Measurements from ENCODE around the gene TSEN2. TPM values are rescaled to one million over a fixed set of nuclear protein-coding genes. Genes with fewer than 3 reads are reported as not detected.
"Not testable (repeated sequence)": the region's sequence is repeated elsewhere in the genome, so short reads cannot be mapped to it uniquely, and the experiment has no call there.

Gene TSEN2
- 10 to 100 TPM; 18.8 to 24.9 (median 23.9) TPM for polyA plus RNA-seq (ENCODE audit: insufficient read depth in 1 of 5, insufficient read length in 5 of 5, low replicate concordance in 1 of 5)
- long read RNA-seq, donor 1, partial matches to known transcripts, result 0 of 1 reads
- long read RNA-seq, donor 1, other reads (novel, unspliced or antisense), result 0 of 1 reads
- long read RNA-seq, donor 2, result 0 reads
- long read RNA-seq, donor 3, result 0 reads
- long read RNA-seq, donor 4, result 0 reads
- long read RNA-seq, donor 5, result 0 reads
- long read RNA-seq, donor 6, partial matches to known transcripts, result 0 of 1 reads
- long read RNA-seq, donor 6, other reads (novel, unspliced or antisense), result 0 of 1 reads
- long read RNA-seq, donor 7, result 0 reads
- long read RNA-seq, donor 8, result 0 reads

- peak; percentile 97 to 98 for DNase-seq
Observed at GRCh38 chr3:12484198-12484982, at the start of gene TSEN2. Gene TSEN2 (plus strand): TSS chr3:12484480. CDS start chr3:12489801, 5,321 bp downstream.

GRCh38 chr3:12436514-12437220 is 47.6 kb upstream of the TSEN2 start:
- DNase-seq, result peak in 1 of 2 donors; percentile 32

DNA sequence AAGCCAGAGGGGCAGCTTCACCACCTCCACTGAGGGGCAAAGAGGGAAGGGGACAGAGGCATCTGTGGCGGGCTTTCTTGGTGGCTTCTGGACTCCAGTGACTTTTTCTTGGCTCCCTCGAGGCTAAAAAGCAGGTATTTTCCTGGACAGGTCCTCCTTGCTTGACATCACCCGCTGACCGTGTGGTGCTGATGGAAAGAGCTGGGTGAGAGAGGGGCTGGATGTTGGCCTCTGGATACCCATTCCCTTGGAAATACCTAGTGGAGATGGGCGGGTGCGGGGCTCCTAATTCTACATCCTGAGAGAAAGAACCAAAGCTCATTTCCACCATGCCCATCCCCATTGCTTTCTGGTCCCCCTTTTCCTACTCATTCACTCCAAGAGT is 47.1 kb upstream of the TSEN2 start:
- no peak for DNase-seq

- DNase-seq, result no peak
Observed at GRCh38 chr3:12437861-12438260, 46.4 kb upstream of the TSEN2 start.

DNA sequence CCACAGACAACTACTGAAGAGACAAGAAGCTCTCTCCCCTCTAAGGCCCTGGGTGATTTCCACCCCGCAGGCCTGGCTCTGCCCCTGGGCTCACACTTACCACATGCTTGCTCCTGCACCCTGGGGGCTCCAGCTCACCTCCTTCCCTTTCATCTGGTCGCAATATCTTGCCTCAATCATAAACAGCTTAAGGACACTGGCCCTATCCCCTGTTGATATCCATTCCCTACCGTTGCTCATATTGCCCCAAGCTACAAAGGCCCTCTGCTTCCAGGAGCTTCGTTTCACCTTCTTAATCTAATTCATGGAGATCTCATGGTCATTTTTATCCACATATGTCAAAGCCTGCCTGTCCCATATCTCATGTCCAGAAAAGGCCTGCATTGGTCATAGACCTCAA is 46.0 kb upstream of the TSEN2 start:
- DNase-seq, result no peak

DNA sequence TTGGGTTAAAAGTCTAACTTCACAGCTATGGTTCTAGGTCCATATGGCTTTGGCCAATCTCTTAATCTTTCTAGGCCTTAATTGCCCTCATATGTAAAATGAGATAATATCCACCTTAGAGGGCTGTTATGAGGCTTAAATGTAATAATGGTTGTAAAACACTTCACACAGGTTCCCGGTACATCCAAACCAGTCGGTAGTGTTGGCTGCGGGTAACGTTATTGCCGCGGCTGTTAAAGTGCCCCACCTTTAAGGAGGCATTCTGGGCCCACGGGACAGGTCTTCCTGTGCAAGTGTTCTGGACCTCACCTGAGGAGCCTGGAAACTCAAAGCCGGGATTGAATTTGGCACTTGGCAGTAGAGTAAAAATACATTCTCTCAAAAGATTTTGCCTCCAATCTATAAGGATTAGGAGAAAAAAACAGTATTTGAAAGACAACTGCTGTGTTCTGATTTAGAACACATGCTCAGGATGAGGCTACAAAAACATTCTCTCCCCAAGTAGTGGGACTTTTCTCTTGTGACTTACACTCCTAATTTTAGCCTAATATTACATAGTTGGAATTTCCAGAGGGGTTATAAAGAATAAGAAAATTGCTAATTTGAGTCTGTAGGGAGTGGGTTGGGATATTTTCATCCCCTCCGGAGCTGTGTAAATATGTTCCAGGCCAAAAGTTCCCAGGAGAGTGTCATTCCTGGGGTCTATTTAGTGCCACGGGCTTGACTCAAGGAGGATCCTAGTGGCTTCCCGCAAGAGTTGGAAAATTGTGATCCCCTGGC is 44.9 kb upstream of the TSEN2 start:
- DNase-seq, result no peak

- DNase-seq, result peak; percentile 94
Observed at GRCh38 chr3:12440927-12441714, 43.2 kb upstream of the TSEN2 start.

DNA sequence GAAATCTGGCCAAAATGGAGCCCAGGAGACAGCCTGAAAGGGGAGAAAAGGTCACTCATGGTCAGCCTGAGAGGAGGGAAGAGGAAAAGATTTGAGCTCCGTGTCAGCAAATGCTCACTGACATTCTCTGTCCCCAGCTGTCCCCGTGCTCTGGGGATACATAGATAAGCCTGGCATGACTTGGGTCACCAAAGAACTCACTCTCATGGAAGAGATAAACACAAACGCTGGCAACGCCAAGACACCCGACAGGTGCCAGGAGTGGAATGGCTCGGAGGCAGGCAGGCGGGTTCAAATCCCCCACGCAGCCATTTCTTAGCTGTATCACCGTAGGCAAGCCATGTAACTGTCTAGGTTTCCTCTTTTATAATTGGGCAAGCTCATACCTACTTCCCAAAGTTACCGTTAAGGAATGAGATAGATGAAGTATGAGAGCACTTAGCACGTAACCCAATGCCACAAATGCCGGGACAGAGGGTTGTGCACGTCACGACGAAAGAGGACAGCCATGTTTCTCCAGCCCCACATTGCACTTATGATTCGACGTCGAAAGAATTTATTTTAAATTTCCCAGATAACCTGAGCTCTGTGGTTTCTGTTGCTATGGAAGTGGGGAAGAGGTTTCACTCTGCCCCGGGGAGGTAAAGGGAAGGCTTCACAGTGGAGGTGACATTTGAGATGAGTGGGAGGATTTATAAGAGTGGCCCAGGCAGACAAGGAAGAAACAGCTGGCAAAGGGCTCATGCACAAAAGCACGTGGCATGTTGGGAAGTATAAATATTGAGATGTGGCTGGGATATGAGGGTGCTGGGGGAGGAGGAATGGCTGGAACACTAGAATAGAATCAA is 41.4 kb upstream of the TSEN2 start:
- no peak for DNase-seq

GRCh38 chr3:12443781-12444522 is 40.3 kb upstream of the TSEN2 start:
- DNase-seq, result no peak

GRCh38 chr3:12444582-12445471 is 39.5 kb upstream of the TSEN2 start:
- DNase-seq, result peak in 1 of 2 donors; percentile 36

DNA sequence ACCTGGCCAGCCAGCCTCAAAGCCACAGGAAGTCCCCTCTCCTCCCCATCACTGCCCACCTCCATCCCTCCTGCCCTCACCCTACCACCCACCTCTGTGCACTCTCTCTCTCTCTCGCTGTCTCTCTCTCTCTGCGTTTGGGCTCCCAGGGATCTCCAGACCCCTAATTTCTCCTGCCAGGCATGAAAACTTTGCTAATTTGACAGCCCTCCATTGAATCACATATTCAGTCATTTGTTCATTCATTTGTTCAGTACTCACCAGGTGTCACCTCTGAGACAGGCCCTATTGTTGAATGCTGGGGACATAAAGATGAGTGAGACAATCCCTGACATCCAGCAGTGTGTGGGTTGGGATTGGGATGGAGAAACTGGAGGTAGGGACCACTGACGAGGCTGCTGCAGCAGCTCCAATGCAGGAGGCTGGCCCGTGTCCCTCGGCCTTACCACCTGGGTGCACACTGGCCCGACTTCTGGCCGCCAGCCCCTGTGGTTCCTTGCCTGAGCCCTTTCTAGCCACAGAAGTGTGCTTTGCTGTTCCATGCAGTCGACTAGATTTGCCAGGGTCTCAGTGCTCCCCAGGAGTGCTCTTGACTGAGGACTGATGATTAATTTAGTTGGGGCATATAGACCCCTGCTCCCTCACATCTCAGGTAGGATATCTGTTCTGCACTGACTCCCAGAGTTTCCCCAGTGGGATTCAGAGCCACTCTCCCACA is 38.6 kb upstream of the TSEN2 start:
- DNase-seq, result no peak

- DNase-seq, result no peak
Observed at GRCh38 chr3:12446298-12446697, 38.0 kb upstream of the TSEN2 start.

DNA sequence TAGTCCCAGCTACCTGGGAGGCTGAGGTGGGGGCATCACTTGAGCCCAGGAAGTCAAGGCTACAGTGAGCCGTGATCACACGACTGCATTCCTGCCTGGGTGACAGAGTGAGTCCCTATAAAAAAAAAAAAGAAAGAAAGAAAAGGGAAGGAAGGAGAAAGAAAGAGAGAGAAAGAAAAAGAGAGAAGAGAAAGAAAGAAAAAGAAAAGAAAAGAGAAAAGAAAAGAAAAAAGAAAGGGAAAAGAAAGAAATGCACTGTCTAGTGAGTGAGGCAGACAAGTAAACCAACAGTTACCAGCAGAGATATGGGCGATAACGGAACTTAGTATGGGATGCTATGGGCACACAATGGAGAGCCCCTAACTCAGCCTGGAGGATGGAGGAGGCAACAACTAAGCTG is 37.2 kb upstream of the TSEN2 start:
- DNase-seq, result no peak

GRCh38 chr3:12448404-12449202 is 35.7 kb upstream of the TSEN2 start:
- DNase-seq, result not testable (repeated sequence)

DNA sequence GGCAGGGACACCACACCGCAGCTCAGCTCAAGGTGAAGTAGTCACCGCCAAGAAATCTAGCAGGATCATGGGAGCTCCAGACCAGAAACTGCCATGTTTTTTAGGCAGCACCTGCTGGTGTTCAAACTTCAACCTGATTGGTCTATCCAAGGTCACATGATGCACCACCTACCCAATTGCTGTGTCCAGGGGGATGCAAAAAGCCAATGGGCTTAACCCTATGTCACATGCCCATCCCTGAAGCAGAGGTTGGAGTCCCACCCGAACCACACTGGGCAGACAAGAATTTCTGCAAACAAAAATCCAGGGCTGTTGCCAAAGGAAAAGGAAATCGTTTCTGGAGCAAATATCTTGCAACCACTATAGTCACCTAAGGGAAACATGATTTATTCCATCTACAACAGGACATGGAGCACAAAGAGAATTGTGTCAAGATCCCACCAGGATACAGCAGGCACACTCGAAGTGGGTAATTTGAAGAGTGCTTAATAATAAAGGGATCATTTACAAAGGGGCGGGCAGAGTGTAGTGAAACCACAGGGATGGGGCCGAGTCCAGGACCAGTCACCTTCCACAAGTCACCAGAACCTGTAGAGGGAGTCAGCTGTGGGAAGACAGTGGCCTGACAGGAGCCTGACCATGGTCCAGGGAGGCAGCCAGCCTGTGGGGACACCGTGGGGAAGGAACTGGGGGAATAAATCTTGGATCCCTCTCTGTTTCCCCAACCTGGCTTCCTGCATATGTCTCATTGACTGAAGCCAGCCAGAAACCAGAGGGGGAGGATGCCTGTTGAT is 34.2 kb upstream of the TSEN2 start:
- DNase-seq, result no peak

- no peak for DNase-seq
Observed at GRCh38 chr3:12451481-12451880, 32.8 kb upstream of the TSEN2 start.
